ES-I3 (cell line): ENCODE measurements around the gene DENND6A.

Experiments used
- H3K36me3 ChIP-seq: 2 replicates; pipeline ENCODE4 v1.6.1; 2013; ENCODE audit warnings: mild to moderate bottlenecking, low read length, control low read depth, moderate library complexity; ENCODE audit not compliant: insufficient read depth
- H3K4me1 ChIP-seq: 2 replicates; pipeline ENCODE4 v1.6.1; 2013; ENCODE audit warnings: mild to moderate bottlenecking, control low read depth, low read length; ENCODE audit not compliant: insufficient read depth
- H3K9ac ChIP-seq: 2 replicates; pipeline ENCODE4 v1.6.1; 2013; ENCODE audit warnings: low read depth, mild to moderate bottlenecking, low read length, moderate library complexity
- H3K9me3 ChIP-seq: 2 replicates; pipeline ENCODE4 v1.6.1; 2013; ENCODE audit warnings: mild to moderate bottlenecking, low read length, moderate library complexity; ENCODE audit not compliant: control insufficient read depth, insufficient read depth

Gene DENND6A

DNA sequence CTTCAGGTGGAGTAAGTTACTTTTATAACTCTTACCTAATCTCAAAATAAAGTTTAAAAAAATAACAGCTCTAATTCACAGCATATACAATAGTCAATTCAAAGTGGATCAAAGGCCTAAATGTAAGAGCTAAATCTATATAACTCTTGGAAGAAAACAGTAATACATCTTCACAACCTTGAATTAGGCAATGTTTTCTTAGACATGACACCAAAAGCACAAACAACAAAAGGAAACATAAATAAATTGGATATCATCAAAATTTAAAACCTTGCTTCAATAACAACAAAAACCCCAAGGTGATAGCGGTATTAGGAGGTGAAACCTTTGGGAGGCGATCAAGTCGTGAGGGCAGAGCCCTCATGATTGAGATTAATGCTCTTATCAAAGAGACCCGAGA is 12.8 kb downstream of the DENND6A start:
- Histone ChIP-seq H3K36me3 (no peaks in the 10 kb centered on the region; the same call in 1 of the 2 replicates), H3K4me1 (no peaks in the 10 kb centered on the region), H3K9me3 (no peaks in the 10 kb centered on the region), H3K9ac (no peak overlapping the region)

DNA sequence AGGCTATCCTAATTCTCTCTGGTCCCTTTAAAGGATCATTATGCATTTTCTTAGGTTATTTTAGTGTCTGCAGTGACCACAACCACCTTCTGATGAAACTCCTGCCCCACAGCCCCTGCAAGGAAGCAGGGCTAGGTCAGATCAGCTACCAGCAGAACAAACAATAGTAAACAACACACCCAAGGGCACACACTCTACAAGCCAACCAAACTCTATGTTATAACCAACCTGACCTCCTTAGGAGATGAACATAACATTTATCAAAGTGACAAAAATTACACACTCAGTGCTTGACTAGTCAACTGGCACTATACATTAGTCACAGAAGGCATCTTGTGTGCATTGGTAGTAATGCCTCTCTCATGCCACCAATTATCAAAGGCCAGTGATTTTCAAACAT is 17.3 kb downstream of the DENND6A start:
- no peaks in the 10 kb centered on the region for H3K36me3 ChIP-seq
- H3K4me1 ChIP-seq: peaks cover 2% of the 10 kb centered on the region; the same call in 1 of the 2 replicates
- no peak overlapping the region for H3K9ac ChIP-seq
- H3K9me3 ChIP-seq: no peaks in the 10 kb centered on the region

DNA sequence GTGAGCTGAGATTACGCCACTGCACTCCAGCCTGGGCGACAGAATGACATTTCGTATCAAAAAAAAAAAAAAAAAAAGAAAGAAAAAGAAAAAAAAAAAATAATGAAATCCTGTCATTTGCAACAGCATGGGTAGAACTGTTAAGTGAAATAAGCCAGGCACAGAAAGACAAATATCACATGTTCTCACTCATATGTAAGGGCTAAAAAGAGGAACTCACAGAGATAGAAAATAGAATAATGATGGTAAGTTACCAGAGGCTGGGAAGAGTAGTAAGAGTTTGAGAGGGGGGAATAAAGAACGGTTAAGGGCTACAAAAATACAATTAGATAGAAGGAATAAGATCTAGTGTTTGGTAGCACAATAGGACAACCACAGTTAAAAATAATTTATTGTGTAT is 19.7 kb downstream of the DENND6A start:
- Histone ChIP-seq H3K36me3 (no peaks in the 10 kb centered on the region), H3K9me3 (no peaks in the 10 kb centered on the region), H3K9ac (no peak overlapping the region), H3K4me1 (peaks cover 5% of the 10 kb centered on the region; the same call in 1 of the 2 replicates)

- peaks cover 5% of the 10 kb centered on the region; the same call in 1 of the 2 replicates for H3K4me1 ChIP-seq
- no peak overlapping the region for H3K9ac ChIP-seq
- no peaks in the 10 kb centered on the region for H3K36me3 ChIP-seq
- H3K9me3 ChIP-seq: no peaks in the 10 kb centered on the region
Observed at GRCh38 chr3:57670543-57670942, 22.3 kb downstream of the DENND6A start.

DNA sequence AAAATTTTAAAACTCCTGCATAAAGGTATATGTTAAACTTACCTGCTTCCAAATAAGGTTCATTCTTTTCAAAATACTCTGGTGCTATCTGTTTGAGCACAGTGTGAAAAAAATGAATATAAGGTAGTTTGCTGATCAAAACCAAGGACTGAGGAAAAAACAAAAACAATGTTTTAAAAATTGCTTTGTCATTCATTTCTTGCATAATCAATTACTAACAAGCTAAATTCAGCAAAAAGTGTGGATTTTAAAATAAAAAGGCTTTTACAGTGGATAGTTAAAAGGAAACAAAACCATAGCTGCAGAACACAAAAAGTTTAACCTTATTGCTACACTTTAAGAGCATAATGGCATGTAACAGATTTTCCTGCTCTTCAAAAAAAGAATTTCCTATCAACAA is 31.5 kb downstream of the DENND6A start:
- Histone ChIP-seq H3K4me1 (peaks cover 12% of the 10 kb centered on the region; the same call in 1 of the 2 replicates), H3K9me3 (no peaks in the 10 kb centered on the region), H3K9ac (no peak overlapping the region), H3K36me3 (peaks cover 3% of the 10 kb centered on the region; the same call in 1 of the 2 replicates)

DNA sequence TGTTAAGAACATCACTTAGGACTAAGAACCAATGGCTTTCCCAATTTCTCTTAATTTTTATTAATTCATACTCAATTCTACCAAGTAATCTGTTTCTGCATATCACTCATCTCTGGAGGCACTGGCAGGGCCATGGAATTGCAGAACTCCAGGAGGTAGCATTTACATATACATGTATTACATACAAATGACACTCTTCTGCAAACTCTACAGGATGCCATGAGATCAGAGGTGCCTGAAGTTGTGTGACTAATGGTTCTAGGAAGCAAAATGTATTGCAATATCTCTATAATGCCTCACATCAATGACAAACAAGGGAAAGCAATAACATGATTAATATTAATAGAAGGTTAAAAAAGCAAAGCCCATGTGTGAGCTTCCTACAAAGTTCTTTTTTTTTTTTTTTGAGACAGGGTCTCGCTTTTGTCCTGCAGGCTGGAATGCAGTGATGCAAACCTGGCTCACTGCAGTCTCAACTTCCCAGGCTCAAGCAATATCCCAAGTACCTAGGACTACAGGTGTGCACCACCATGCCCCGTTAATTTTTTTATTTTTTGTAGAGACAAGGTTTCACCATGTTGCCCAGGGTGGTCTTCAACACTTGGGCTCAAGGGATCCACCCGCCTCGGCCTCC is 33.0 kb downstream of the DENND6A start:
- peaks cover 3% of the 10 kb centered on the region; the same call in 1 of the 2 replicates for H3K36me3 ChIP-seq
- no peaks in the 10 kb centered on the region for H3K9me3 ChIP-seq

DNA sequence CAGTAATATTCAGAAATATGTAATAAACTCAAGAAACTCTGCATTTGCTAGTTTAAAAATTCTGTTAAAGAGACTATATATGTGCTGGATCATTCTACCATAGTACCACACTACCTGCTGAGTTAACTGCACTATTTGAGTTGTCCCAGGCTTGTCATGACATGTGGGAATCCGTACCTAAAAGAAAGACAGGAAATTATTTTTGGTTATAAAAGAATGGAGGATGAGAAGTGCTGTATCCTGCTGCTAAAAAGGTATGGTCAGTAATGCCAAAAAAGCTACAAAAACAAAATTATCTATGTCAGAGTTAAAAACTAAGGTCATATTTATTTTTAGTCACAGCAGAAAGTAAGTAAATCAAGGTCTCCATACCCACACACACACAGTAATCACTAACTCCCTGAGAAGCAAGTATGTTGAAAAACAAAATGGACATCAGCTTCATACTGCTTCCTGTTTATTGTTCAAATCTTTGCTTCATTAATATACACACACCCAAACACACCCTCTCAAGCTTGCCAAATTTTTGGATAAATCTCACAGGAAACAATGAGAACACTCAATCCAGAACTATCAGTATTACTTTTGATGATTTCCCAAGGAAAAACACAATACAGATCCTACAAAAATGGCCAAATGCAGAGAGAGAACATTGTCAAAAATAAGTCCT is 33.7 kb downstream of the DENND6A start:
- peaks cover 12% of the 10 kb centered on the region; the same call in 1 of the 2 replicates for H3K4me1 ChIP-seq
- no peak overlapping the region for H3K9ac ChIP-seq
- peaks cover 3% of the 10 kb centered on the region; the same call in 1 of the 2 replicates for H3K36me3 ChIP-seq
- H3K9me3 ChIP-seq: no peaks in the 10 kb centered on the region

More for the DNA sequence above, 33.0 kb downstream of the DENND6A start:
- H3K4me1 ChIP-seq: peaks cover 12% of the 10 kb centered on the region; the same call in 1 of the 2 replicates
- H3K9ac ChIP-seq: no peak overlapping the region

GRCh38 chr3:57658536-57658935 is 34.3 kb downstream of the DENND6A start:
- Histone ChIP-seq H3K9ac (no peak overlapping the region), H3K36me3 (peaks cover 3% of the 10 kb centered on the region; the same call in 1 of the 2 replicates), H3K9me3 (no peaks in the 10 kb centered on the region), H3K4me1 (peaks cover 12% of the 10 kb centered on the region; the same call in 1 of the 2 replicates)

DNA sequence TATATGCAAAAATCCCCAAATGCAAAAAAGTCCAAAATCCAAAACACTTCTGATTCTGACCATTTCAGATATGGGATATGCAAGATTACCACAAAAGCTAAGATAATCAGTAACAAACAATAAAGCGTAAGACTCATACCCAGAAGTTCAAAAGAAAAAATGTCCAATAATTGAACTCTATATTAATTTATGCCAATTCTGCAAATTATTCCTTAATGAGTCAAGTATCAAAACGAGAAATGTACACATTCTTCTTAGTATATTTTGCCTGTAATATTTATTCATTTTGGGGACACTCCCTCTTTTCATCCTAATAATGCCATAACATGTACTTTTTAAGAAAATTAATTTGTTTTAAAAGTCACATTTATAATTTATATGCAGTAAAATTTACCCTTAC is 37.1 kb downstream of the DENND6A start:
- Histone ChIP-seq H3K4me1 (peaks cover 12% of the 10 kb centered on the region; the same call in 1 of the 2 replicates), H3K36me3 (peaks cover 3% of the 10 kb centered on the region; the same call in 1 of the 2 replicates)

GRCh38 chr3:57654267-57654666 is 38.6 kb downstream of the DENND6A start:
- Histone ChIP-seq H3K4me1 (0 out of 2 replicates have a peak, but pooled peaks cover 2% of the 10 kb centered on the region), H3K9ac (no peak overlapping the region), H3K36me3 (0 out of 2 replicates have a peak, but pooled peaks cover 3% of the 10 kb centered on the region), H3K9me3 (no peaks in the 10 kb centered on the region)

More for the DNA sequence above, 37.1 kb downstream of the DENND6A start:
- Histone ChIP-seq H3K9me3 (no peaks in the 10 kb centered on the region), H3K9ac (no peak overlapping the region)

DNA sequence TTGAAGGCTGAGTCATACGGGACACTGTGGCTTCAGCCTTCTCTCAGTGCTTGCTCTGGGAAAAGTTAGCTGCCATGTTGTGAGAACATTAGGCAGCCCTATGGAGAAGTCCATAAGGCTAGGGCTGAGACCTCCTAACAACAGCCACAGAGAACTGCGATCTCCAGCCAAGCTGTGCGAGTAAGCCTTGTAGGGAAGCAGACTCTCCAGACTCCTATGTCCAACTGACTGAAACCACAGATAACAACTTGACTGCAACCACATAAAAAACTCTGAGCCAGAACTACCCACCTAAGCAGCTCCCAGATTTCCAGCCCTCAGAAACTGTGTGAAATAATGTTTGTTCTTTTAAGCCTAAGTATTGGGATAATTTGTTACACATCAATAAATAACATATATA is 40.7 kb downstream of the DENND6A start:
- H3K4me1 ChIP-seq: no peaks in the 10 kb centered on the region
- no peaks in the 10 kb centered on the region; the same call in 1 of the 2 replicates for H3K9me3 ChIP-seq
- no peak overlapping the region for H3K9ac ChIP-seq
- H3K36me3 ChIP-seq: no peaks in the 10 kb centered on the region

DNA sequence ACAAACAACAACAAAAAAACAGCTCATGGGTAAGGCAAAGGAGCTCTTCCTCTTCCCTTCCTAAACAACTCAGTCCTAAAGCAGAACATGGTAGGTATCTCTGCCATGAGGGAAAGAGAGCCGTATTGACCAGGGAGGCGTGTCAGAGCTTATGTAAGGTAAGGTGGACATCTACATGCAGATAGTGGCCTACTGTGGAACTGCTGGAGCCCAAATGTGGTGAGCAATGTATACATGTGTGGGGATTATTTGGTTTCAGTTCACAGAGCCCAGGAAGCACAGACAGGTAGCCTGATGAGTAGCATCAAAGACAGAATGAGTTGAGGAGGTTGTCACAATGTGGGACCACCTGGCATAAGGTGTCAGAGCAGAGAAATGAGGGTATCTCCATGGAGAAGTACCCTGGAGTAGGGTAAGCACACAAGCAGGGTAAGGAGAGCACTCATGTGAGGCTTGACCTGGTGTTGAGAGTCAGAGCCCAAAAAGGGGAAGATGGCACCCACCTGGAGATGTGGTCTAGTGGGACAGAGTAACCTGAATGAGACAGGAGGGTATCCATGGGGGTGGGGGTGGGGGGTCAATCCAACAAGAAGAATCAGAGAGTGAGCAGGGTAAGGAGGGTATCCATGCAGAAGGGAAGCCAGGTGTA is 45.5 kb downstream of the DENND6A start:
- no peaks in the 10 kb centered on the region for H3K36me3 ChIP-seq
- no peaks in the 10 kb centered on the region for H3K4me1 ChIP-seq
- no peaks in the 10 kb centered on the region; the same call in 1 of the 2 replicates for H3K9me3 ChIP-seq
- H3K9ac ChIP-seq: no peak overlapping the region

DNA sequence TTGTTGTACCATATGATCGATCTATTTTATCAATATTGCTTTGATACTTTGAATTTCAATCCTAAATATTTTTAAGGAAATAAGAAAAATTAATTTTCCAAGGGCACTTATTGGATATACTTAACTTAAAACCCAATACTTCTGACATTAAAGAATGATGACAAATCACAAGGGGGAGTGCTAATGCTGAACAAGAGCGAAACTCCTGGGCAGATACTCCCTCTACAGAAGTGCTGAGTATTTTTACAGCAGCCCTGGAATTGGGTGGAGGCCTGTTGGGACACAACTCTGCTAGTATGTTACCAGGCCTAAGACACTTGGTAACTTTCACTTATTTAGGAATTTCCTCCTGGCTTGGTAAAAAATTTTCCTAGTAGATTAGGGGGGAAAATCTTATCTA is 46.2 kb downstream of the DENND6A start:
- Histone ChIP-seq H3K9me3 (no peaks in the 10 kb centered on the region; the same call in 1 of the 2 replicates), H3K9ac (no peak overlapping the region), H3K36me3 (no peaks in the 10 kb centered on the region), H3K4me1 (no peaks in the 10 kb centered on the region)

- no peaks in the 10 kb centered on the region for H3K36me3 ChIP-seq
- H3K4me1 ChIP-seq: no peaks in the 10 kb centered on the region
- no peaks in the 10 kb centered on the region; the same call in 1 of the 2 replicates for H3K9me3 ChIP-seq
- no peak overlapping the region for H3K9ac ChIP-seq
Observed at GRCh38 chr3:57644740-57645139, 48.1 kb downstream of the DENND6A start.
